GM21529 (cell line): Measurements from ENCODE around the gene ADSS1.
"Not testable (repeated sequence)": the region's sequence is repeated elsewhere in the genome, so short reads cannot be mapped to it uniquely, and the experiment has no call there.

Experiments
- ATAC-seq: cut with Tn5 transposase; IDR thresholded peaks from one replicate; pipeline ENCODE4 v1.9.1; 2021; ENCODE audit not compliant: unreplicated experiment

Gene ADSS1

GRCh38 chr14:104714066-104714465 lies 10.0 kb upstream of the ADSS1 start:
- ATAC-seq: no peak

GRCh38 chr14:104714681-104715080 lies 9.3 kb upstream of the ADSS1 start:
- ATAC-seq: no peak

- ATAC-seq: no peak
These were observed 8.6 kb upstream of the ADSS1 start for GRCh38 chr14:104715416-104715815.

- ATAC-seq: no peak
These were observed 8.2 kb upstream of the ADSS1 start for GRCh38 chr14:104715871-104716270.

GRCh38 chr14:104717137-104717536 lies 6.9 kb upstream of the ADSS1 start:
- no peak for ATAC-seq

- ATAC-seq: no peak
These were observed 6.4 kb upstream of the ADSS1 start for GRCh38 chr14:104717646-104718045.

- ATAC-seq: no peak
These were observed 5.9 kb upstream of the ADSS1 start for GRCh38 chr14:104718147-104718546.

- no peak for ATAC-seq
These were observed 5.2 kb upstream of the ADSS1 start for GRCh38 chr14:104718871-104719270.

- ATAC-seq: no peak
These were observed 4.7 kb upstream of the ADSS1 start for GRCh38 chr14:104719343-104719742.

- ATAC-seq: no peak
These were observed 2.3 kb upstream of the ADSS1 start for GRCh38 chr14:104721505-104722431.

GRCh38 chr14:104722938-104723650 lies 935 bp upstream of the ADSS1 start:
- no peak for ATAC-seq

- no peak for ATAC-seq
These were observed 465 bp downstream of the ADSS1 start for GRCh38 chr14:104724407-104724980.

GRCh38 chr14:104724981-104725771 lies 1.1 kb downstream of the ADSS1 start:
- ATAC-seq: no peak

GRCh38 chr14:104725772-104726548 lies 1.9 kb downstream of the ADSS1 start:
- no peak for ATAC-seq

GRCh38 chr14:104726600-104727451 lies 2.8 kb downstream of the ADSS1 start:
- ATAC-seq: no peak

- ATAC-seq: no peak
These were observed 4.6 kb downstream of the ADSS1 start for GRCh38 chr14:104728631-104729030.

- not testable (repeated sequence) for ATAC-seq
These were observed 5.3 kb downstream of the ADSS1 start for GRCh38 chr14:104729176-104729834.

GRCh38 chr14:104729835-104730181 lies 5.8 kb downstream of the ADSS1 start:
- no peak for ATAC-seq

- no peak for ATAC-seq
These were observed 6.5 kb downstream of the ADSS1 start for GRCh38 chr14:104730487-104730886.
